T47D (cell line): ENCODE data around the gene FAAP20.

Experiments used
- DNase-seq, 2 experiments: peaks; one replicate each; pipeline versions ENCODE4 v3.0.0 to v3.0.0-alpha.2; 2011 to 2012; ENCODE audit warnings: low read depth in 1 of 2, low spot score in 1 of 2
- JUND ChIP-seq: IDR thresholded peaks from 2 replicates; pipeline ENCODE4 v1.6.1; 2012; ENCODE audit warnings: low read depth
- in situ Hi-C: cut with HindIII; loops from 2 replicates; pipeline ENCODE4 v1.10.0; 2016; ENCODE audit warnings: low sequenced_read_pairs, low pct_unique_long_range_greater_than_20kb

The FAAP20 gene

DNA sequence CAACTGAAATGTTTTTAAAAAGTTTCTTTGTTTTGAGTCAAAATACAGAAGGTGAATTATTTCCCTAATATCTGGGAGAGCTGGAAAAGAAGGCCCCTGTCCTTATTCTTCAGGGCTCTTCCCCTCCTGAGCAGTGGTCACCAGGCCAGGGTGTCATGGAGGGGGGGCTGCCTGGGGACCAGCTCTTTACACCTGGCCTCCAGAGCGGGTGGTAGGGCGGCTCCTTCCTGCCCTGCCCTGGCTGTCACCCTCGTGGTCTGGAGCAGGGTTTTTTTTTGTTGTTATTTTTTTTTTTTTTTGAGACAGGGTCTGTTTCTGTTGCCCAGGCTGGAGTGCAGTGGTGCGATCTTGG lies 40.2 kb upstream of the FAAP20 start:
- in situ Hi-C loops = no loop called here
- no peak for TF ChIP-seq JUND
- DNase-seq = no peak

DNA sequence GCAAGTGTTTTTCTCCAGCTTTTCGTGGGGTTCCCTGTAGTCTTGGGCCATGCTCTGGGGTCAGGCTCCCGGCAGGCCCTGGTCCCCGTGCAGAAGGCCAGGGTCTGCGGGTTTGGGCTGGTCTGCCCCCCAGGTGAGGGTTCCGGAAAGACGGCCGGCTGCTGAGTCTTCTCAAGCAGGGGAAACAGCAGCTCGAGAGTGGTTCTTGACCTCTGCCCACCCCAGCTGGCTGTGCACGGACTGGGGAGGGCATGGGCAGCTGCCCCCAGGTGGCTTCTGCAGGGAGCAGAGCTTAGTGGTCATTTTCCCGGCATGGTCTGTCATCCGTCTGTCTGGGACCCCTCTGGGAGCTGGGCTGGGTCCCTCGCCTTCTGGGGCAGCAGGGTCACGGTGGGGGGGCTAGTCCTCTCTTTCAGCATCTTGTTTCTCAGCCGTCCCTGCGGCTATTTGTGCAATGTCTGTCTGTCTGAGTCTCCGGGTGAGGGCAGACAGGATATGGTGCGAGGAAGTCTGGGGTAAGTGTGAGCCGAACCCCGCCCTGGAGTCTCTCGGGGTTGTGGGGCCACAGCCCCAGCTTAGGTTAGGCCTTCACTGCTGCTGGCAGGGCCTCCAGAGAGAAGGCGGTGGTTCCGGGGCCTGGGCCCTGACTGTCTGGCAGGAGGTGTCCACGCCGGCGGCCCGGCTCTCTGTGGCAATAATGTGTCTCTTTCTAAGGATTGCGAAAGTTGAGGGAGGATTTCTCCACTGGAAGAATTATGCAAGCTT lies 39.6 kb upstream of the FAAP20 start:
- peak in 1 of 2 experiments; percentile 29 for DNase-seq
- in situ Hi-C loops = no loop called here
- TF ChIP-seq JUND = no peak

DNA sequence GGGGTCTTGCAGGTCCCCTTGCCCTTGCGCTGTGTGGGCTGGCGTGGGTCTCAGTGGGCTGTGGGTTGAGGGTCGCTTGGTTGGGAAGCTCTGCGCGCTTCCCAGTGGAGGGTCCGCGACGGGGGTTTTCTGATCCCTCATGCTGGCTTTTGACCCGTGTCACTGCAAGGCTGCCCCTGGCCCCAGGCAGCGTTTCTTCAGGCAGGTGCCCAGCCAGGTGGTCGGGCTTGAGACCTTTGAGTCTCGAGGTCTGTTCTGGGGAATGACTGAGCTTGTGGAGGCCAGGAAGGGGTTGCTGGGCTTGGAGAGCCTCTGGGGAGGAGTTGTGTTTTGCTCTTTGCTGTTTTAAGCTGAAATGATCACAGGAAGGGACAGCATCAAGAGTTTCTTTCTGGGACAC lies 38.9 kb upstream of the FAAP20 start:
- no peak for DNase-seq
- in situ Hi-C loops = no loop called here

DNA sequence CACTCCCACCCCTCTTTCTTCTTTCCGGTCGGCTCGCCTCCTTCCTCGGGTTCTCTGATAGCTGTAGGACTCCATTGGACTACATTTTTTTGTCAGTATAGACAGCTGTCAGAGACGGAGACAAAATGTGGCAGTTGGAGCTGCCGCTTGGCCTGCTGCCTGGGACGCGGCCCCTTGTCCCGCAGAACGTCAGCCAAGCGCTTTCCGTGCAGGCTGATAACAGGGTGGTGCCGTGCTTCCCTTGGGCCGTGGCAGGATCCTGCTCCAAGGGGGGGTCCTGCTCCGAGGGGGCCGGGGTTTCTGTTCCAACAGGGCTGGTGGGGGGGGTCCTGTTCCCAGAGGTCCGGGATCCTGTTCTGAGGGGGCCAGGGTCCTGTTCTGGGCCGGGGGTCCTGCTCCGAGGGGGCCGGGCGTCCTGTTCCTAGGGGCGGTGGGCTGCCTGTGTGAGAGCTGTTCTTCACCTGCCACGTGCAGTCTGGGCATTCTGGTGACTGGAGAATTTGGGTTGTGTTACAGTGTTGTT lies 38.4 kb upstream of the FAAP20 start:
- in situ Hi-C loops = no loop called here
- TF ChIP-seq JUND = no peak
- DNase-seq = no peak

More for the DNA sequence above, 38.9 kb upstream of the FAAP20 start:
- TF ChIP-seq JUND = no peak

DNA sequence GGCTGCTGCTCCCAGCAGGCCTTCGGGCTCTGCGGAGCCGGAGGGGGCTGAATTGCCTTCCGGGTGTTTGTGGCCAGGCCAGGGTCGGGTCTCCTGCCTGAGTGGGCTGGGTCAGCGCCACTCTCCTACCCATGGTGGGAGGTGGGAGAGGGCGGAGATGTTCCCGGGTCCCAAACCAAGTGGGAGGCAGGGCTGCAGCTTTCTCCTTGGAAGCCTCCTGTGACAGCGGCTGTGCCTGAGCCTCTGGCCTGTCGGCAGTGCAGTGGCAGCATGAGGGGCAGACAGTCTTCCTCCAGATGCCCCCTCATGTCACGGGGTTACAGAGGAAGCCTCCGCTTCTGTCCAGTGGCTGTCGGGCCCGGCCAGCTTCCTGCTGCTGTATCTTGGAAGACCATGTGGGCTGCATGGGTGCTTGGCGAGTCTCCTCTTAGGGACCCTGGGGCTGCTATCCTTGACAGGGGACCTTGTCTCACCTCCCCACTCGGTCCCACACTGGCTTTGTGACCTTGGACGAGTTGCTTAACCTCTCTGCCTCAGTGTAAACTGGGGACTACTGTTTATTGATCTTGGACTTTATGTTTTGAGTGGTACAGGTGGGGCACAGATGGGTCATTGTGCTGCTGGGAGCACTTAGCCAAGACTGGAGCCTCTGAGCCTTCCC lies 37.8 kb upstream of the FAAP20 start:
- no peak for TF ChIP-seq JUND
- in situ Hi-C loops = no loop called here
- DNase-seq = no peak

DNA sequence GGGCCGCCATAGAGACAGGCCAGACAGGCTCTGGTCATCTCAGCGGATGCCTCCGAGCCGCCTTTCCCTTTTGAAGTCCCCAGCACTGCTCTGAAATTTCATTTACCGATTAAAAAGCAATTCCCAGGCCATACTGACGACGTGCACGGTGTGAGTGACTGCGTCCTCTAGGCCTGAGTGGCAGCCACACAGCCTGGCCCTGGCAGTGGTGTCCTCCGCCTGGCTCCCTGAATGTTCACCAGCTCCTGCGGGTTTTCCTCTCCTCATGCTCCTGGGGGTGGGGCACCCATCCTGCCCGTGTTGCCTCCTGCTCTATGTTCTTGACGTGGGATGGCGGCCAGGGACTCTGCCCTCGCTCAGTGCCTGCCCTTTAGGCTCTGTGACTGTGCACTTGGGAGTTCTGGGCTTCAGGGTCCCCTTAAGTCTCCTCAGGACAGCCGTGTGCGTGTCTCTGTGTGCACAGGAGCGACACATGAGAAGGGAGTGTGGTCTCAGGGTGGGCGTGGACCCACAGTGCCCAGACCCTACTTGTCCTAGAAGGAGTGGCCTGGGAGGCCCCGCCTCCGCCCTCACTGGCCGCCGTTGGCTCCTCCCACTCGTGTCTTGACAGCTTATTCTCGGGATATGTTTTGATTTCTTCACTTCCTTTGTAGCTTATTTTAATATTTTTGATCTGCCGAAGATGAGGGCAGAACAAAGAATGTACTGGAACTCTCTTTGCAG lies 37.1 kb upstream of the FAAP20 start:
- in situ Hi-C loops = no loop called here
- DNase-seq = no peak

DNA sequence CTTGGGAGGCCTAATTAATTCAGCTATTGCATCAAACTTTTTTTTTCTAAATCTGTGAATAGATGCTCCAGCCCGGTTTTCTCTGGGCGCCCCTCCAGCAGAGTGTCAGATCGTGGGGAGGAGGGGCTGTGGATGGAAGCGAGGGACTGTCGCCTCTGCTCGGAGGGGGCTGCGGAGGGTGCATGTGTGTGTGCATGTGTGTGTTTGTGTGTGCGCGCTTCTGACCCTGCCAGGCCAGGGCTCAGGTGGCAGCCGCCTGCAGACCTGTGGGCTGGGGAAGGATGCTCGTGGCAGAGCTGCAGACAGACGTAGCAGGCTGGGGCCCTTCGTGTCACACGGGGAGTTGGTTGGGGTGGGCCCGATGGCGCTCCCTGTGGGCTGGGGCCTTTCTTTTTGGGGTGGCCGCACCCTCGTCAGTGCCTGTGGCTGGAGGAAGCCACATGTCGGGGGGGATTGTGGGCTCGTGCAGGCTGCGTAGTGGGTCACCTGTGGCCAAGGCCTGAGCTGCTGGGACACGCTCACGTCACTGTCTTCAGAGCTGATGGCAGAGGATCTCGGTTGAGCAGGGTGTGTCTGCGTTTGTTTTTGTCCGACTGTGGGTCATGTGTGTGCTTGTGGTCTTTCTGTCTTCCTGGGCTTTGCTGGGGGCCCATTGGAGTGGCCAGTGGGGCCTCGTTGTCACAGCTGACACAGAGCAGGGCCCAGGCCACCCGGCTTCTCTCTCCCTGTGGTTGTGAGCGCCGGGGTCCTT lies 36.4 kb upstream of the FAAP20 start:
- DNase-seq = no peak
- in situ Hi-C loops = no loop called here

More for the DNA sequence above, 37.1 kb upstream of the FAAP20 start:
- TF ChIP-seq JUND = no peak

DNA sequence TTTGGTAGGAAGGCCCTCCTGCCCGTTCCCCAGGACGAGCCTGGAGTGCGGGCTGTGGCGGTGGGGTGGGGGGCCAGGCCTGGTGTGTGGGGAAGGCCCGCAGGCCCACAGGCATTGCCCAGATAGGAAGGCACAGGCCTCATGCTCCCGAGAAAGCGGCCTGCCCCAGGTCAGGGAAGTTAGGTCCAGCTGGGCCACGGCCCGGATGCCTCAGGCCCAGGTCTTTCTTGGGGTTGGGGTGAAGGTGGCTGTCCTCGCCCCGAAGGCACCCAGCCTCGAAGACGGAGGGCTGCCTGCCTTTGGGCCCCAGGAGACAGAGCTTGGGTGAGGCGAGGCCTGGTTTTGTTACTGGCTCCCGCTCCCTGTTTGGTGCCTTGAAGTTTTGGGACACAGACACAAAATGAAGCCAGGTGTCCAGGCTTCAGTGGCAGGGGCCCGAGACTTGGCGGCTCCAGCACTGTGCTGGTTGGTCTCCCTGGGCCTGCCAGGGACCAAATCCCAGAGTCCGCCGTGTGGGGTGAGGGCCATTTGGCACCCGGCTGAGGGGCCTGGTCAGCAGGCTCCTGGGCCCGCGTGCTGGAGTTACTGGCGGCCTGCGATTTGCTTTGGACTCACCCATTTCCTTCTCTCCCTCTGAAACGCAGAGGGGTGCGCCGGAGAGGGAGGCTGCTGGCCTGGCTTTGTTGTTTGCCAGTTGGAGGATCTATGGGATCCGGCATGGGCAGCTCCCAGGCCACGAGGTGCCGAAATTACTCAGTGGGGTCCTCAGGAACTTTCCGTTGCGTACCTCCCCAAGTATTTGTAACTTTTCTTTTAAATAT lies 35.5 kb upstream of the FAAP20 start:
- in situ Hi-C loops = no loop called here
- DNase-seq = no peak
- no peak for TF ChIP-seq JUND

More for the DNA sequence above, 36.4 kb upstream of the FAAP20 start:
- TF ChIP-seq JUND = no peak

DNA sequence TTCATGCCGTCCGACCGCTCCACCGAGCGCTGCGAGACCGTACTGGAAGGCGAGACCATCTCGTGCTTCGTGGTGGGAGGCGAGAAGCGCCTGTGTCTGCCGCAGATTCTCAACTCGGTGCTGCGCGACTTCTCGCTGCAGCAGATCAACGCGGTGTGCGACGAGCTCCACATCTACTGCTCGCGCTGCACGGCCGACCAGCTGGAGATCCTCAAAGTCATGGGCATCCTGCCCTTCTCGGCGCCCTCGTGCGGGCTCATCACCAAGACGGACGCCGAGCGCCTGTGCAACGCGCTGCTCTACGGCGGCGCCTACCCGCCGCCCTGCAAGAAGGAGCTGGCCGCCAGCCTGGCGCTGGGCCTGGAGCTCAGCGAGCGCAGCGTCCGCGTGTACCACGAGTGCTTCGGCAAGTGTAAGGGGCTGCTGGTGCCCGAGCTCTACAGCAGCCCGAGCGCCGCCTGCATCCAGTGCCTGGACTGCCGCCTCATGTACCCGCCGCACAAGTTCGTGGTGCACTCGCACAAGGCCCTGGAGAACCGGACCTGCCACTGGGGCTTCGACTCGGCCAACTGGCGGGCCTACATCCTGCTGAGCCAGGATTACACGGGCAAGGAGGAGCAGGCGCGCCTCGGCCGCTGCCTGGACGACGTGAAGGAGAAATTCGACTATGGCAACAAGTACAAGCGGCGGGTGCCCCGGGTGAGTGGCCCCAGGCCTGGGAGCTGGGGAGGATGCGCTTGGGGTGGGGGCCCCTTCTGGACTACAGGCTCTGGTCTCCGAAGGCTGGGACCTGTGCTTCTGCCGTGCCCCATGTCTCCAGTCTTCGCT lies 34.7 kb upstream of the FAAP20 start:
- DNase-seq = peak; percentile 60 to 65
- no peak for TF ChIP-seq JUND
- in situ Hi-C loops = no loop called here

DNA sequence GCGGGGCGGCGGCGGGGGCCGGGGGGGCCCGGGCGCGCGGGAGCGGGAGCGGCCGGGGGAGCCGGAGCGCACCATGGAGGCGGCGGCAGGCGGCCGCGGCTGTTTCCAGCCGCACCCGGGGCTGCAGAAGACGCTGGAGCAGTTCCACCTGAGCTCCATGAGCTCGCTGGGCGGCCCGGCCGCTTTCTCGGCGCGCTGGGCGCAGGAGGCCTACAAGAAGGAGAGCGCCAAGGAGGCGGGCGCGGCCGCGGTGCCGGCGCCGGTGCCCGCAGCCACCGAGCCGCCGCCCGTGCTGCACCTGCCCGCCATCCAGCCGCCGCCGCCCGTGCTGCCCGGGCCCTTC lies 34.1 kb upstream of the FAAP20 start:
- in situ Hi-C loops = no loop called here
- no peak for TF ChIP-seq JUND
- no peak for DNase-seq

DNA sequence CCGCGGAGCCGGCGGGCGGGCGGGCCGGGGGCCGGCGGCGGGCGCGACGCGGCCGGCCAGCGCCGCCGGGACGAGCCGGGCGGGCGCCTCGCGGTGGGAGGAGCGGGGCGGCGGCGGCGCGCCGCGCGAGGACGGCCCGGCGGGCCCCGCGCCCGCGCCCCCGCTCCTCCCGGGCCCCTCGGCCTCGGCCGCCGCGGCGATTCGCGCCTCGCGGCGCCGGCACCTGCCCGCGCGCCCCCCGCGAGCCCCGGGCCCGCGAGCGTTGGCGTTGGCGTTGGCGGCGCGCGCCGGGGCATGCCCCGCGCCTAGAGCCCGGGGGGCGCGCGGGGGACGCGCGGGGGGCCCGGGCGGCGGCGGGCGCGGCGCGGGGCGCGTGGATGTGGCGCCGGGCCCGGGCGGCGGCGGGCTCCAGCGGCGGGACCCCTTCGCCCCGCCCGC lies 33.6 kb upstream of the FAAP20 start, which contains the start of gene SKI:
TSS of gene SKI (plus strand) at position 163 of the 438 bp plus-strand sequence. CDS start 448 bp downstream, outside the sequence.
- no peak for TF ChIP-seq JUND
- no peak for DNase-seq
- in situ Hi-C loops = no loop called here
